GM23248 (cell line): ENCODE results near the gene LSS. TPM values are rescaled to one million over a fixed set of nuclear protein-coding genes. Genes with fewer than 3 reads are reported as not detected.

ENCODE experiments used
- DNase-seq: peaks from one replicate; pipeline ENCODE4 v3.0.0-alpha.2; 2015
- H2AFZ ChIP-seq: fragments of 200-600 bp; sonication (generic); 2 replicates; pipeline ENCODE4 v1.6.1; 2016; ENCODE audit warnings: antibody characterized with exemption
- H3F3A ChIP-seq: fragments of 200-600 bp; sonication (generic); 2 replicates; pipeline ENCODE4 v1.6.1; 2016; ENCODE audit warnings: mild to moderate bottlenecking, antibody characterized with exemption, mixed run types; ENCODE audit not compliant: insufficient read depth
- H3K27ac ChIP-seq: fragments of 200-600 bp; sonication (generic); 2 replicates; pipeline ENCODE4 v1.5.1; 2016; ENCODE audit warnings: mild to moderate bottlenecking
- H3K27me3 ChIP-seq: fragments of 200-600 bp; sonication (generic); replicated peaks from 2 replicates; pipeline ENCODE4 v1.6.1; 2016; ENCODE audit warnings: mild to moderate bottlenecking; ENCODE audit not compliant: insufficient read depth
- H3K36me3 ChIP-seq: fragments of 200-600 bp; sonication (generic); 2 replicates; pipeline ENCODE4 v1.6.1; 2016; ENCODE audit warnings: low read depth, mild to moderate bottlenecking
- H3K4me1 ChIP-seq: fragments of 200-600 bp; sonication (generic); 2 replicates; pipeline ENCODE4 v1.6.1; 2016; ENCODE audit warnings: mild to moderate bottlenecking; ENCODE audit not compliant: insufficient read depth
- H3K4me2 ChIP-seq: fragments of 200-600 bp; sonication (generic); one replicate; pipeline ENCODE4 v1.6.1; 2016; ENCODE audit warnings: mild to moderate bottlenecking; ENCODE audit not compliant: unreplicated experiment
- H3K4me3 ChIP-seq: fragments of 200-600 bp; sonication (generic); 2 replicates; pipeline ENCODE4 v1.5.1; 2016; ENCODE audit warnings: mild to moderate bottlenecking
- H3K79me2 ChIP-seq: fragments of 200-600 bp; sonication (generic); 2 replicates; pipeline ENCODE4 v1.6.1; 2016; ENCODE audit warnings: mild to moderate bottlenecking; ENCODE audit not compliant: insufficient read depth
- H3K9ac ChIP-seq: fragments of 200-600 bp; sonication (generic); 2 replicates; pipeline ENCODE4 v1.6.1; 2016; ENCODE audit warnings: mild to moderate bottlenecking
- H3K9me2 ChIP-seq: fragments of 200-600 bp; sonication (generic); 2 replicates; pipeline ENCODE4 v1.6.1; 2016; ENCODE audit warnings: mixed run types, mild to moderate bottlenecking, moderate library complexity; ENCODE audit not compliant: insufficient read depth
- H3K9me3 ChIP-seq: fragments of 200-600 bp; sonication (generic); one replicate; pipeline ENCODE4 v1.6.1; 2017; ENCODE audit warnings: low read depth
- H4K20me1 ChIP-seq: fragments of 200-600 bp; sonication (generic); 2 replicates; pipeline ENCODE4 v1.6.0; 2016; ENCODE audit not compliant: insufficient read depth
- EZH2 ChIP-seq: fragments of 200-600 bp; sonication (generic); IDR thresholded peaks from 2 replicates; pipeline ENCODE4 v1.6.1; 2018; ENCODE audit warnings: antibody characterized with exemption, mild to moderate bottlenecking; ENCODE audit not compliant: insufficient read depth, poor library complexity, severe bottlenecking
- EZH2phosphoT487 ChIP-seq: fragments of 200-600 bp; sonication (generic); IDR thresholded peaks from 2 replicates; pipeline ENCODE4 v1.6.1; 2018; ENCODE audit warnings: antibody characterized with exemption, moderate library complexity, mild to moderate bottlenecking, low read depth; ENCODE audit not compliant: insufficient read depth
- WGBS, 2 experiments: methylation state at CpG; one replicate each; pipeline ENCODE4 v1.1.6; 2015 to 2017; ENCODE audit warnings: low lambda C conversion rate in 2 of 2, low coverage in 1 of 2; ENCODE audit errors: missing lambda C conversion rate in 2 of 2; 5-methylcytosine and 5-hydroxymethylcytosine counted together
- in situ Hi-C: fragments of 300-500 bp; cut with MboI; formaldehyde crosslinking; loops from 2 replicates; pipeline ENCODE4 v1.15.0; 2020
- polyA plus RNA-seq: library from polyadenylated mRNA; unstranded; fragments of >200 nt; fragmentation: Nextera tagmentation; extraction: Ambion mirVana; gene quantifications from 2 replicates; pipeline ENCODE4 v1.2.1, GENCODE V29; 2016
- total RNA-seq: library from RNA; depleted of rRNA; stranded (reverse); fragments of >200 nt; shearing (Covaris generic); gene quantifications from 2 replicates; pipeline ENCODE4 v1.2.3, GENCODE V29; 2014

Gene LSS
- total and polyA plus RNA-seq, 2 experiments from 2014 or later: 28.0 to 41.1 TPM

- Histone ChIP-seq H3K4me1 (no peaks in the 10 kb centered on the region), H3K36me3 (peaks cover 62% of the 10 kb centered on the region), H3F3A (peaks cover 5% of the 10 kb centered on the region; the same call in 1 of the 2 replicates), H3K4me3 (no peak overlapping the region), H3K4me2 (no peak overlapping the region), H3K9me3 (no peaks in the 10 kb centered on the region), H4K20me1 (no peaks in the 10 kb centered on the region), H3K27me3 (no peaks in the 10 kb centered on the region), H3K9ac (no peak overlapping the region), H3K79me2 (no peaks in the 10 kb centered on the region), H3K9me2 (no peaks in the 10 kb centered on the region), H2AFZ (no peak overlapping the region), H3K27ac (no peak overlapping the region)
- TF ChIP-seq EZH2 (no peak), EZH2phosphoT487 (no peak)
- in situ Hi-C loops: no loop called here
- no peak for DNase-seq
- 97% methylated on average over 12 of the region's 12 CpGs for WGBS, 2 experiments
Measured at GRCh38 chr21:46254208-46254975, 25.8 kb upstream of the LSS start.

GRCh38 chr21:46253610-46254124 lies 25.1 kb upstream of the LSS start:
- peak; percentile 19 for DNase-seq
- TF ChIP-seq EZH2: no peak
- TF ChIP-seq EZH2phosphoT487: no peak

GRCh38 chr21:46252840-46253239 lies 24.3 kb upstream of the LSS start:
- Histone ChIP-seq H3K9ac (no peak overlapping the region), H3K9me3 (no peaks in the 10 kb centered on the region), H3F3A (peaks cover 5% of the 10 kb centered on the region; the same call in 1 of the 2 replicates), H4K20me1 (no peaks in the 10 kb centered on the region), H3K79me2 (no peaks in the 10 kb centered on the region), H3K27ac (no peak overlapping the region), H3K4me1 (no peaks in the 10 kb centered on the region), H3K9me2 (no peaks in the 10 kb centered on the region), H3K4me2 (no peak overlapping the region), H3K27me3 (no peaks in the 10 kb centered on the region), H3K4me3 (no peak overlapping the region), H3K36me3 (peaks cover 52% of the 10 kb centered on the region), H2AFZ (no peak overlapping the region)
- no peak for DNase-seq
- TF ChIP-seq EZH2phosphoT487 (no peak), EZH2 (no peak)
- 98 to 99% methylated on average over 4 of the region's 4 CpGs for WGBS, 2 experiments
- in situ Hi-C loops: no loop called here

More at GRCh38 chr21:46253610-46254124, 25.1 kb upstream of the LSS start:
- Histone ChIP-seq H4K20me1 (no peaks in the 10 kb centered on the region), H3F3A (peaks cover 5% of the 10 kb centered on the region; the same call in 1 of the 2 replicates), H3K4me1 (no peaks in the 10 kb centered on the region), H3K4me2 (no peak overlapping the region), H3K27ac (no peak overlapping the region), H2AFZ (no peak overlapping the region), H3K9me3 (no peaks in the 10 kb centered on the region), H3K79me2 (no peaks in the 10 kb centered on the region), H3K9ac (no peak overlapping the region), H3K9me2 (no peaks in the 10 kb centered on the region), H3K4me3 (no peak overlapping the region), H3K27me3 (no peaks in the 10 kb centered on the region), H3K36me3 (peaks cover 57% of the 10 kb centered on the region)
- in situ Hi-C loops: no loop called here
- WGBS, 2 experiments: 71 to 82% methylated on average over 8 of the region's 8 CpGs

GRCh38 chr21:46250146-46250725 lies 21.7 kb upstream of the LSS start:
- in situ Hi-C loops: no loop called here
- no peak for TF ChIP-seq EZH2
- TF ChIP-seq EZH2phosphoT487: no peak
- no peaks in the 10 kb centered on the region for H3K4me1 ChIP-seq
- 98 to 99% methylated on average over 6 of the region's 6 CpGs for WGBS, 2 experiments
- no peak overlapping the region for H3K27ac ChIP-seq
- no peak for DNase-seq
- no peak overlapping the region for H3K4me2 ChIP-seq
- H2AFZ ChIP-seq: no peak overlapping the region
- H3K79me2 ChIP-seq: no peaks in the 10 kb centered on the region
- peaks cover 70% of the 10 kb centered on the region for H3K36me3 ChIP-seq
- no peaks in the 10 kb centered on the region for H3K9me3 ChIP-seq
- H4K20me1 ChIP-seq: no peaks in the 10 kb centered on the region
- H3K4me3 ChIP-seq: no peak overlapping the region
- no peaks in the 10 kb centered on the region for H3K9me2 ChIP-seq
- H3K9ac ChIP-seq: no peak overlapping the region
- H3F3A ChIP-seq: peaks cover 5% of the 10 kb centered on the region; the same call in 1 of the 2 replicates
- H3K27me3 ChIP-seq: no peaks in the 10 kb centered on the region
